TTC549 (cell line): Measurements from ENCODE around the gene YLPM1.
A peak's percentile ranks its signal among the peaks of the same experiment; 100 is the strongest.
"Not testable (repeated sequence)": the region's sequence is repeated elsewhere in the genome, so short reads cannot be mapped to it uniquely, and the experiment has no call there.

ENCODE experiments used
- FAIRE-seq: peaks from 2 replicates; lab custom pipeline; 2012; peaks lifted over from hg19 to GRCh38; lab: Jason Lieb, UNC

YLPM1 gene, protein sequence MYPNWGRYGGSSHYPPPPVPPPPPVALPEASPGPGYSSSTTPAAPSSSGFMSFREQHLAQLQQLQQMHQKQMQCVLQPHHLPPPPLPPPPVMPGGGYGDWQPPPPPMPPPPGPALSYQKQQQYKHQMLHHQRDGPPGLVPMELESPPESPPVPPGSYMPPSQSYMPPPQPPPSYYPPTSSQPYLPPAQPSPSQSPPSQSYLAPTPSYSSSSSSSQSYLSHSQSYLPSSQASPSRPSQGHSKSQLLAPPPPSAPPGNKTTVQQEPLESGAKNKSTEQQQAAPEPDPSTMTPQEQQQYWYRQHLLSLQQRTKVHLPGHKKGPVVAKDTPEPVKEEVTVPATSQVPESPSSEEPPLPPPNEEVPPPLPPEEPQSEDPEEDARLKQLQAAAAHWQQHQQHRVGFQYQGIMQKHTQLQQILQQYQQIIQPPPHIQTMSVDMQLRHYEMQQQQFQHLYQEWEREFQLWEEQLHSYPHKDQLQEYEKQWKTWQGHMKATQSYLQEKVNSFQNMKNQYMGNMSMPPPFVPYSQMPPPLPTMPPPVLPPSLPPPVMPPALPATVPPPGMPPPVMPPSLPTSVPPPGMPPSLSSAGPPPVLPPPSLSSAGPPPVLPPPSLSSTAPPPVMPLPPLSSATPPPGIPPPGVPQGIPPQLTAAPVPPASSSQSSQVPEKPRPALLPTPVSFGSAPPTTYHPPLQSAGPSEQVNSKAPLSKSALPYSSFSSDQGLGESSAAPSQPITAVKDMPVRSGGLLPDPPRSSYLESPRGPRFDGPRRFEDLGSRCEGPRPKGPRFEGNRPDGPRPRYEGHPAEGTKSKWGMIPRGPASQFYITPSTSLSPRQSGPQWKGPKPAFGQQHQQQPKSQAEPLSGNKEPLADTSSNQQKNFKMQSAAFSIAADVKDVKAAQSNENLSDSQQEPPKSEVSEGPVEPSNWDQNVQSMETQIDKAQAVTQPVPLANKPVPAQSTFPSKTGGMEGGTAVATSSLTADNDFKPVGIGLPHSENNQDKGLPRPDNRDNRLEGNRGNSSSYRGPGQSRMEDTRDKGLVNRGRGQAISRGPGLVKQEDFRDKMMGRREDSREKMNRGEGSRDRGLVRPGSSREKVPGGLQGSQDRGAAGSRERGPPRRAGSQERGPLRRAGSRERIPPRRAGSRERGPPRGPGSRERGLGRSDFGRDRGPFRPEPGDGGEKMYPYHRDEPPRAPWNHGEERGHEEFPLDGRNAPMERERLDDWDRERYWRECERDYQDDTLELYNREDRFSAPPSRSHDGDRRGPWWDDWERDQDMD (N-terminal part only)

DNA sequence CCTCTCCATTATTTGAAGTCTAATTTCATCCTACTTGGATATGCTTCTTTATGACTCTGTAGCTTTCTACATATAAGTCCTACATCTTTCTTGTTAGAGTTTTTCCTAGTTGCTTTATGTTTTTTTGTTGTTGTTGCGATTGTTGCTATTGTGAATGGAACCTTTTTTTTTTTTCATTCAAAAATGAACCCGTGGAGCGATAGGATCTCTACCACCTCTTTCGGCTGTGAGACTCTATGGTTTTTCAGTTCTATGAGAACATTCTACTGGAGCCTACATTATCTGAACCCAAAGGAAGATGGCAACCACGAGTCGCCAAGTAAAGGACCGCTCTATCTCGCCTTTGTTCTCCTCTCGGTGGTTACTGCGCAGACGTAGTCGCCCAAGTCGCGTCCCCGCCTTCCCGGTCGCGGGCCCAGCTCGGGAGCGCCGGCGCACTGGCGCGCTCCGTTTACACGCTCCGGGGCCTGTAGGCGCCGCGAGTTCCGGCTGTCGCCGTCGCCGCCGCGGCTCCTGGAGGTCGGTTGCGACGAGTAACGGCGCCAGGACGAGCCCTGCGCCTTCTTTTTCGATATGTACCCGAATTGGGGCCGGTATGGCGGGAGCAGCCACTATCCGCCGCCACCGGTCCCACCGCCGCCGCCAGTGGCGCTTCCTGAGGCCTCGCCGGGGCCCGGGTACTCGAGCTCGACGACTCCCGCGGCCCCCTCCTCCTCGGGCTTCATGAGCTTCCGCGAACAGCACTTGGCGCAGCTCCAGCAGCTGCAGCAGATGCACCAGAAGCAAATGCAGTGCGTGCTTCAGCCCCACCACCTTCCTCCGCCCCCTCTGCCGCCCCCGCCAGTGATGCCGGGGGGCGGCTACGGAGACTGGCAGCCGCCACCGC, at the start of gene YLPM1:
Gene YLPM1, plus strand, starts transcription at position 400 of the 886 bp plus-strand sequence. Its CDS starts 174 bp downstream, at position 574.
- peak; percentile 91 for FAIRE-seq

DNA sequence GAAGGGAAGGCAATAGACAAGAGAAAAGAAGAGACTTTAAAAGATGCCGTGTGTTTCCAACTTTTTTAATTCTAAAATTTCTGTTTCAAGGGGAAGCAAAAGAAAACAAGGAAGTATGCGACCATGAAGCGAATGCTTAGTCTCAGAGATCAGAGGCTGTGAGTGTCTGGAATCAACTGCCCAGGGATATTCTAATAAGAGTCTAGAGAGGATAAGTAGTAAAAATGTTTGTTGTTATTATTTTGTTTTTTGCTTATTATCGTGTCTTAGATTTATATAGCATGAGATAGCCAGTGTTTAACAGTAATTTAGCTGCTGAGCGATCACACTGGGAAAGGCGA, 49.8 kb upstream of the YLPM1 start:
- FAIRE-seq = no peak

DNA sequence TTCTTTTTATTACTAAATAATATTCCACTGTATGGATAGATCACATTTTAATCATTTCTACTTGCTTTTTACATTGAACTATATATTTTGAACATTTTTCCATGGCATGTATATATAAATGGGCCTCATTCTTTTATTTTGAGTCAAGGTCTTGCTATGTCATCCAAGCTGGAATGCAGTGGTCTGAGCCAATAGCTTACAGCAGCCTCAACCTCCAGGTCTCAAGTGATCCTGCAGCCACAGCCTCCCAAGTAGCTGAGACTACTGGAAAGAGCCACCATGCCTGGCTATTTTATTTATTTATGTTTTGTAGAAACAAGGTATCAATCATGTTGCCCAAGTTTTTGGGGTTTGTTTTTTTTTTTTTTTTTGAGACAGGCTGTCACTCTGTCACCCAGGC, 42.6 kb upstream of the YLPM1 start:
- FAIRE-seq = no peak

DNA sequence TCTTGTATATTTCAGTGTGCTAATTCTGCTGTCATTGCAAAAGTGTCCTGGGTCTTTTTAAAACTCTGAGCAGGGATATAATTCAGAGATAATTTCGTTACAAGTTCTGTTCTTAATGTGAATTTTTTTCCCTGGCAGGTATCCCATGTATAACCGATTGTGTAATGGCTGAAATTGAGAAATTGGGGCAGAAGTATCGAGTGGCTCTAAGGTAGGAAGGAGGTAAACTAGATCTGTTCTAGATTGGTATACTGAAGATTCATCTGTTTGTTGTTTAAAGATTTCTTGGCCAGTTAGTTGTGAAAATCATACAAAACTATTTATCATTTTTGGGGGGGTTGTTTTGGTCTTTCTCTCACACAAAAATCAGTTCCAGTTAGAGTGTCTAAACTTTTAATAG, 40.0 kb upstream of the YLPM1 start:
- no peak for FAIRE-seq

DNA sequence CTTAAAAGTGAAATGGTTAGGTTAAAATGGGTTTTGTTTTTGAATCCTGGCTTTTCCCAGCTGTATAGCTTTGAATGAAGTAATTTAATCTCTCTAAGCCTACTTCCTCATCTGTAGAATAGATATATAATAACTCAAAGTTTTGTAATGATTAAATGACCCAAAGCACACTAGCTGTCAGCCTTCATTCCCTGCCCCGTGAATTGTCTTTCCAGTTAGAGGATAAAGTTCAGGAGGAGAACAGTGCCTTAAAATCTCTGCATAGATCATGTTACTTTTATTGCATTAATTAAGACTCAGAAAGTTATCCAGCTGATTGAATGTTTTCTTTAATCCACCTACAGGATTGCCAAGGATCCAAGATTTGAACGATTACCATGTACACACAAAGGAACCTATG, 30.7 kb upstream of the YLPM1 start:
- no peak for FAIRE-seq

DNA sequence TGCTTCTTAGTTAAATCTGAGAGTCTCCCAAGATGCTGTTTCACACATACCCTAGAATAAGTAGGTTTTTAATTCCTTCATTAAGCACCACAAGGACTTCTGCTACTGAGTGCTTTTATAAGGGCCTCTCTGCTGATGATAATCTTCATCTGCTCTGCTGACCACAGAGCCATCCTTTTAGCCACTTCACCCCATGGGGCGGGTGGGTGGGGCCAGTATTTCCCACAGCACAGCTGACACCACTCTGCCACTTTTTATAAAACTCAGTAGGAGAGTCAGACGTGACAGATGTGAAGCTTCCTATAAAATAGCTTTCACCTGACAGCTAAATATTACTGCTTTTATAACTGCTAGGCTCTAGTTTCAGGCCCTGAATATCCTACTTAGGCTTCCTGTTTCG, 29.9 kb upstream of the YLPM1 start:
- no peak for FAIRE-seq

DNA sequence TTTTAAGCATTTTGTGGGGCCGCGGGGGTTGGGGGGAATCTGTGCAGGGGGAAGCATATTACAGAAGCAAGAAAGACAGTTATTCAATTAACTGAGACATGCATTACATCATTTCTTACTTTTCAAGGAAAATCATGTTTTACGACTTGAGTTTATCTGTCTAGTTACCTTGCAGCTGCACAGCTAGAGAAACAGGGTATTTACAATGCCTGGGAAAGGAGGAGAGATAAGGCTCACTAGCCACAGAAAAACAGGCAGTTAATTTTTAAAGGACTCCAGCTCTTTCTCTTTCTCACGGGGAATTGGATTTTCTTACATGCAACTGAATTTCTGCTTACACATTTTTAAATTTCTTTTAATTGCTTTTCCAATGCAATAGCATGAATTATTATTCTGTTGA, 28.0 kb upstream of the YLPM1 start:
- no peak for FAIRE-seq

DNA sequence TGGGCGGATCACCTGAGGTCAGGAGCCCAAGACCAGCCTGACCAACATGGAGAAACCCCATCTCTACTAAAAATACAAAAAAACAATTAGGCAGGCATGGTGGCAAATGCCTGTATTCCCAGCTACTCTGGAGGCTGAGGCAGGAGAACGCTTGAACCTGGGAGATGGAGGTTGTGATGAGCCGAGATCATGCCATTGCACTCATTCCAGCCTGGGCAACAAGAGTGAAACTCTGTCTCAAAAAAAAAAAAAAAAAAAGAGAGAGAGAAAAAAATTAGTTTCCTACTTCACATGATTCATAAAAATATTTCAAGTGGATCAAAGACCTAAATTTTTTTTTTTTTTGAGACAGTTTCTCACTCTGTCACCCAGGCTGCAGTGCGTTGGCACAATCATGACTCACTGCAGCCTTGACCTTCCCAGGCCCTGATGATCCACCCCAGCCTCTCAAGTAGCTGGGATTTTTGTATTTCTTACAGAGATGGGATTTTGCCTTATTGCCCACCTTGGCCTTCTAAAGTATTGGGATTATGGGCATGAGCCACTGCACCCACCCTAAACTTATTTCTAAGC, 25.3 kb upstream of the YLPM1 start:
- no peak for FAIRE-seq

DNA sequence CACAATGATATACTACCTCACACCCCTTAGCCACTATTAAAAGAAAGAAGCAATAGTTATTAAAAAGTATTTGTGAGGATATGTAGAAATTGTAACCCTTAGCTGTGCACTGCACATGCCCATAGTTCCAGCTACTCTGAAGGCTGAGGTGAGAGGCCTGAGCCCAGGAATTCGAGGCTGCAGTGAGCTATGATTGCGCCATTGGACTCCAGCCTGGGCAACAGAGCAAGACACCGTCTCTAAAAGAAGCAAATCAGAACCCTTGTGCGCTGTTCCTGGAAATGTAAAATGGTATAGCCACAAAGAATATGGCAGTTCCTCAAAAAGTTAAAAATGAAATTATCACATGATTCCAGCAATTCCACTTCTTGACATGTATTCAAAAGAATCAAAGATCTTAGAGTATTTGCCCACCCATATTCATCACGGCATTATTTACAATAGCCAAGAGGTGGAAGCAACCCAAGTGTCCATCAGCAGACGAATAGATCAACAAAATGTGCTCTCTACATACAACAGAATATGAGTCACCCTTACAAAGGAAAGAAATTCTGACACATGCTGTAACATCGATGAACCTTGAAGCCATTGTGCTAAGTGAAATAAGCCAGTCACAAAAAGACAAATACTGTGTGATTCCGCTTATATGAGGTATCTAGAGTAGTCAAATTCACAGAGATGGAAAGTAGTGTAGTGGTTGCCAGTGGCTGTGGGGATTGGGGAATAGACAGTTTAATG, 23.7 kb upstream of the YLPM1 start:
- no peak for FAIRE-seq

DNA sequence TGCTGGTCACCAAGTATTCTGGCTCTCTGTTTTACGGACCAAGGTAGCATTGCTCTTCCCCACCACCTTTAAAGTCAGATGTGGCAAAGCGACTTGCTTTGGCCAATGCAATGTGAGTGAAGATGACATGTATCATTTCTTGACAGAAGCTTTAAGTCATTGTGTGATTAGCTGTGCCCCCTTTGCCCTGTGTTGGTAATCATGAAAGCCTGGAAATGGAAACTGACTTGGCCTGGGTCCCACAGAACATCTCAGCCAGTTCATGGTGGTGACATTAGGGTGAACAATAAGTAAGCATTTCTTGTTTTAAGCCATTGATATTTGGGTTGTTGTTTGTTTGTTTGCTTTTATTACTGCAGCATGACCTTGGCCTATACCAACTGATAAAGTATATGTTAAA, 15.9 kb upstream of the YLPM1 start:
- FAIRE-seq = no peak

DNA sequence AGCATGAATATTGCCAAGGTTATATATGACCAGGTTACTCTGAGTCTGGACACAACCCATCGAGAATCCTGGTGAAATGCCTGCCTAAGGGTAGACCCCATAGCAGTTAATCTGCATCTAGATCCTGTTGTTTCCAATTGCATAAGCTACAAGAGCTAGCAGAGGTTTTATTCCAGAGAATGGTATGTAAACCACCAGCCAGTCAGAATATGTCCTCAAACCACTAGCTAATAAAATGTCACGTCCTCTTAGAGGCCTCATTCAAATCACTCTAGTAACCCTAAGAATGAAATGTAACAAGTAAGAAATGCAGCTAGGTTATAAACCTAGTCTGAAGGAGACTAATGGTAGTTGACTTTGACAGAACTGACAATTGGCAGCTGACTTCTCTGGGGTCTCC, 9.0 kb upstream of the YLPM1 start:
- no peak for FAIRE-seq

DNA sequence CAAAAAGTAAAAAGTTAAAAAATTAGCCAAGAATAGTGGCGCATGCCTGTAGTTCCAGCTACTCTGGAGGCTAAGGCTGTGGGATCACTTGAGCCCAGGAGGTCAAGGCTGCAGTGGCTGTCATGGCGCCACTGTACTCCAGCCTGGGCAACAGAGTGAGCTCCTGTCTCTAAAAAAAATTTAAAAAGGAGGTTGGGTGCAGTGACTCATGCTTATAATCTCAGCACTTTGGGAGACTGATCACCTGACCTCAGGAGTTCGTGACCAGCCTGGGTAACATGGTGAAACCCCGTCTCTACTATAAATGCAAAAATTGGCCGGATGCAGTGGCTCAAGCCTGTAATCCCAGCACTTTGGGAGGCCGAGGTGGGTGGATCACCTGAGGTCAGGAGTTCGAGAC, 8.2 kb upstream of the YLPM1 start:
- no peak for FAIRE-seq

DNA sequence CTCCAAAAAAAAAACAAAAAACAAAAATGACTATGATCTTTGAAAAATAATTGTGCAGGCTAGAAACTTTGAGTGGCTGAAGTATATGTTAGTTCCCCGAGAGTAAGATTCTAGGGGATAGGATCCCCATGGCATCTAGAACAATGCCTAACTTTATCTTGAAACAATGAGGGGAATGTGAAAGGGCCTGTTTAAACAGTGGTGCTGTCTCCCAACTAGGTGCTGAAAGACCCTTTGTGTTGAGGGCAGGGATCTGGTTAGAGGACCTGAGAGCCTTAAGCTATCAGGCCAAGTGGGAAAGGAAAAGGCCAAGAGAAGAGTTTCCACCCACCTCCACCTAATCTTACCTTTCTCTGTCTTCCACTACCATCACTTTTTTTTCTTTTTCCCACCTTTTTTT, 6.8 kb upstream of the YLPM1 start:
- no peak for FAIRE-seq

DNA sequence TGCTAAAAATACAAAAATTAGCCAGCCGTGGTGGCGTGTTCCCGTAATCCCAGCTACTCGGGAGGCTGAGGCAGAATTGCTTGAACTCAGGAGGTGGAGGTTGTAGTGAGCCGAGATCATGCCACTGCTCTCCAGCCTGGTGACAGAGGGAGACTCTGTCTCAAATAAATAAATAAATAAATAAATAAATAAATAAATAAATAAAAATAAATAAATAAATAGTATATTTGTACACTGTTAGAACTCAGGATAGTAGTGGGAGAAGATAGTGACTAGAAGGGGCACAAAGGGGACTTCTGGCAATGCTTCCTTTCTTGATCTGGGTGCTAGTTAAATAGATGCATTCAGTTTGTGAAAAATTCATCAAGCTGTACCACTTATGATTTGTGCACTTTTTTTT, 4.6 kb upstream of the YLPM1 start:
- not testable (repeated sequence) for FAIRE-seq

DNA sequence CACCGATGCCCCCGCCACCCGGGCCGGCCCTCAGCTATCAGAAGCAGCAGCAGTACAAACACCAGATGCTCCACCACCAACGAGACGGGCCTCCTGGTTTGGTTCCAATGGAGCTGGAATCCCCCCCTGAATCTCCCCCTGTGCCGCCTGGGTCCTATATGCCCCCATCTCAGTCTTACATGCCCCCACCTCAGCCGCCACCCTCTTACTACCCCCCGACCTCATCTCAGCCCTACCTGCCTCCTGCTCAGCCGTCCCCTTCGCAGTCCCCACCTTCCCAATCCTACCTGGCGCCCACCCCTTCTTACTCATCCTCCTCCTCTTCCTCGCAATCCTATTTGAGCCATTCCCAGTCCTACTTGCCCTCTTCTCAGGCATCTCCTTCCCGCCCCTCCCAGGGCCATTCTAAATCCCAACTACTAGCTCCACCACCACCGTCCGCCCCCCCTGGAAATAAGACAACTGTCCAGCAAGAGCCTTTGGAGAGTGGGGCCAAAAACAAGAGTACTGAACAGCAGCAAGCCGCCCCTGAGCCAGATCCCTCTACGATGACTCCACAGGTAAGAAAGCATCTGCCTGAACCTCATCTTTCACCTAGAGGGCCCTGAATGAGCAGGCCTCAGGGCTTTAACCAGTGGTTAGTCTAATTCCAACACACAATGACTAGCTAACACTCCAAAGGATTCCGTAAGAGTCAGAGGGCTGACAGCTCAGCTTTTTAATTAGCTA, 851 bp downstream of the YLPM1 start:
- no peak for FAIRE-seq

DNA sequence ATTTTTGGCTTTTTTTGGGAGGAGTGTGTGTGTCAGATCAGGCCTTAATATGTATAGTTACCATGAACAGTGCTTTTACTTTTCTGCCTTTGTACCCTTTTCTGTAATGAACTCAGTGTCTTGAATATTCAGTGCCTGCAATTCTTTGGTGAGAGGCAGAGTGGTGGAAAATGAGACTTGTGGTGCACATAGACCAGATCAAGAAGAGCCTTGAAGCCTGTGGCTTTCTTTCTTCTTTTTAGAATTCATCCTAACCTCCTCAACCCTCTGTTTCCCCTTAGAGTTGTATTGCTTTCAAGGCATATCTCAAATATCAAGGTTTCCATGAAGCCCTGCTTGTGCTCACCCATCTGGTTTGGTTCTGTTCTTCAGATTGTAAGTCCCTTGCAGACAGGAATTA, 2.6 kb downstream of the YLPM1 start:
- FAIRE-seq = no peak

DNA sequence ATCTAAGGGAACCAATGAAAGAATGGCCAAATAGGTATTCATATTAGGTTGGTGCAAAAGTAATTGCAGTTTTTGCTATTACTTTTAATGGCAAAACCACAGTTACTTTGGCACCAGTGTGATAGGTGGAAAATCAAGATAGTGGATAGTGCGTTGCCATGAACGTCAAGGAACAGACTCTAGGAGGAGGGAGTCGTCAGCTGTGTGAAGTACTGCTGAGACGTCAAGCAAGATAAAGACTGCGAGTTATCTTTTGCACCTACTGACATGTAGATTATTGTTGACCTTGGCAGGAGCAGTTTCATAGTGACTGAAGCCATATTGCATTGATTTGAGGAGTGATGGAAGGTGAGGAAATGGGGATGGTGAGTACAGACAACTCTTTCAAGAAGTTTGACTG, 8.3 kb downstream of the YLPM1 start:
- FAIRE-seq = no peak

DNA sequence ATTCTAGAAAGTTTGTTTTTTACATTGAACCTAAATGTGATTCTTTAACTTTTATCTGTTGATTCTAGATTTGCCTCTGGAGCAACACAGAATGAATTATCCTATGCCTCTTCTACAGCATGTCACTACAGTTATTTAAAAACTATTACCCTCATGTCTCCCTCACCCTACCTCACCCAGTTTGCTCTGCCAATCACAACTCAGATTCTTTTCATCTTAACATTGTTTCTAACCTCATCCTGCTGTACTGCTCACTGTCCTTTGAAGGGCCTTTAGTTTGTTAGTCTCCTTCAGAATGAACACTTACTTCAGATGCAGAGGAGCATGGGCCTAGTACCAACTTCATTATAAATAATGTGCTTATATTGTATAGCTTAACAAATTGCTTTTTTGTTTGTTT, 21.5 kb downstream of the YLPM1 start:
- FAIRE-seq = no peak

DNA sequence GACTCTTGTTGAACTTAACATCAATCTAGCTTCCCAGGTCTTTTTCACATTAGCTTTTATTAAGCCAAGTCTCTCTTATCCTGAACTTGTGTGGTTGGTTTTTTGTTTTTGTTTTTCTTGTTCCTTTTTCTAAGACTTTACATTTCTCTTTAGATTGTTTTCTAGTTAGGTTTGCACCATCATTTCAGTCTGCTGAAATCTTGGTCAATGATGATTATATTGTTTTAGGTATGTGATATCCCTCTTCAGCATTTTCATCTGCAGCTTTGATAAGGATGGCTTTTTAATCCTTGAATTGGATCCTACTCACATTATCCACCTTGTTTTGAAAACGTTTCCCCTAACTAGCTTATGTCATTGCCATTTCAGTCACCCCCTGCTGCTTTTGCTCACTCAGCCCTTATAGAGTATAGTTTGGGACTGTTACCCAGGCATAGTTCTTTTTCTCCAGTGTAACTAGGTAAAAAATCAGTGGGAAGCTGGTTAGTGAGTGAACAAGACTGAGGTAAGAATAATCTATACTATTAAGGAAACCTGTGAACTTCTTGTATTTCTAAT, 22.0 kb downstream of the YLPM1 start:
- no peak for FAIRE-seq
